ENCODE results near the gene TADA1. TPM values are rescaled to one million over a fixed set of nuclear protein-coding genes. Genes with fewer than 3 reads are reported as not detected.
A peak's percentile ranks its signal among the peaks of the same experiment; 100 is the strongest.

Gene TADA1
- total RNA-seq, 1 donor from 2014 or later = 8.9 TPM

- Mint-ChIP-seq H3K4me3 (ENCODE audit: unreplicated experiment) (no peak overlapping the region), H3K9me3 (ENCODE audit: low read depth) (no peaks in the 10 kb centered on the region), H3K4me1 (ENCODE audit: low read depth) (peaks cover 47% of the 10 kb centered on the region), H3K27ac (ENCODE audit: unreplicated experiment) (peak overlapping the region; percentile 91), H3K36me3 (ENCODE audit: low read depth) (no peaks in the 10 kb centered on the region), H3K27me3 (ENCODE audit: low read depth) (peaks cover 3% of the 10 kb centered on the region)
- DNase-seq (ENCODE audit: low spot score) = no peak
- no peak for TF ChIP-seq CTCF (IDR thresholded peaks at IDR 0.05)
Observed at GRCh38 chr1:166905900-166906299, 29.8 kb upstream of the TADA1 start.

- Mint-ChIP-seq H3K9me3 (ENCODE audit: low read depth) (no peaks in the 10 kb centered on the region), H3K27ac (ENCODE audit: unreplicated experiment) (peak overlapping the region; percentile 91), H3K4me3 (ENCODE audit: unreplicated experiment) (no peak overlapping the region), H3K27me3 (ENCODE audit: low read depth) (peaks cover 4% of the 10 kb centered on the region), H3K4me1 (ENCODE audit: low read depth) (peaks cover 52% of the 10 kb centered on the region), H3K36me3 (ENCODE audit: low read depth) (no peaks in the 10 kb centered on the region)
- TF ChIP-seq CTCF (IDR thresholded peaks at IDR 0.05) = no peak
- DNase-seq (ENCODE audit: low spot score) = no peak
Observed at GRCh38 chr1:166905136-166905535, 29.1 kb upstream of the TADA1 start.

- Mint-ChIP-seq H3K27me3 (ENCODE audit: low read depth) (peaks cover 2% of the 10 kb centered on the region), H3K36me3 (ENCODE audit: low read depth) (no peaks in the 10 kb centered on the region), H3K27ac (ENCODE audit: unreplicated experiment) (no peak overlapping the region), H3K9me3 (ENCODE audit: low read depth) (no peaks in the 10 kb centered on the region), H3K4me3 (ENCODE audit: unreplicated experiment) (no peak overlapping the region), H3K4me1 (ENCODE audit: low read depth) (peaks cover 56% of the 10 kb centered on the region)
- no peak for TF ChIP-seq CTCF (IDR thresholded peaks at IDR 0.05)
- DNase-seq (ENCODE audit: low spot score) = no peak
Observed at GRCh38 chr1:166903232-166903631, 27.2 kb upstream of the TADA1 start.

- Mint-ChIP-seq H3K27me3 (ENCODE audit: low read depth) (peaks cover 2% of the 10 kb centered on the region), H3K9me3 (ENCODE audit: low read depth) (peaks cover 6% of the 10 kb centered on the region), H3K4me1 (ENCODE audit: low read depth) (peaks cover 54% of the 10 kb centered on the region), H3K27ac (ENCODE audit: unreplicated experiment) (no peak overlapping the region), H3K4me3 (ENCODE audit: unreplicated experiment) (no peak overlapping the region), H3K36me3 (ENCODE audit: low read depth) (no peaks in the 10 kb centered on the region)
- DNase-seq (ENCODE audit: low spot score) = no peak
- TF ChIP-seq CTCF (IDR thresholded peaks at IDR 0.05) = no peak
Observed at GRCh38 chr1:166902279-166902678, 26.2 kb upstream of the TADA1 start.

GRCh38 chr1:166900987-166901386 is 24.9 kb upstream of the TADA1 start:
- no peak for DNase-seq (ENCODE audit: low spot score)
- TF ChIP-seq CTCF (IDR thresholded peaks at IDR 0.05) = no peak
- peaks cover 42% of the 10 kb centered on the region for H3K4me1 Mint-ChIP-seq (ENCODE audit: low read depth)
- H3K27me3 Mint-ChIP-seq (ENCODE audit: low read depth) = peaks cover 5% of the 10 kb centered on the region
- H3K4me3 Mint-ChIP-seq (ENCODE audit: unreplicated experiment) = no peak overlapping the region
- peaks cover 2% of the 10 kb centered on the region for H3K36me3 Mint-ChIP-seq (ENCODE audit: low read depth)
- peaks cover 9% of the 10 kb centered on the region for H3K9me3 Mint-ChIP-seq (ENCODE audit: low read depth)
- no peak overlapping the region for H3K27ac Mint-ChIP-seq (ENCODE audit: unreplicated experiment)

Measured in chondrocyte (in vitro differentiated cells).